Ishikawa (cell line): Measurements from ENCODE around the gene CD79B.

Experiments used
- CEBPB ChIP-seq: IDR thresholded peaks from 2 replicates; pipeline ENCODE4 v1.6.1; 2012
- CREB1 ChIP-seq: IDR thresholded peaks from 2 replicates; pipeline ENCODE4 v1.6.1; 2012; ENCODE audit warnings: low read depth
- EGR1 ChIP-seq: IDR thresholded peaks from 2 replicates; pipeline ENCODE4 v1.6.1; 2012
- EP300 ChIP-seq: IDR thresholded peaks from 2 replicates; pipeline ENCODE4 v1.6.1; 2012; ENCODE audit warnings: borderline replicate concordance
- FOXM1 ChIP-seq: IDR thresholded peaks from 2 replicates; pipeline ENCODE4 v1.6.1; 2012; ENCODE audit warnings: low read depth, borderline replicate concordance
- MAX ChIP-seq: IDR thresholded peaks from 2 replicates; pipeline ENCODE4 v1.6.1; 2012
- RAD21 ChIP-seq: IDR thresholded peaks from 2 replicates; pipeline ENCODE4 v1.6.1; 2012; ENCODE audit warnings: low read depth
- REST ChIP-seq: IDR thresholded peaks from 2 replicates; pipeline ENCODE4 v1.6.1; 2012; ENCODE audit warnings: low read depth, mild to moderate bottlenecking
- TAF1 ChIP-seq: IDR thresholded peaks from 2 replicates; pipeline ENCODE4 v1.6.1; 2012; ENCODE audit warnings: low read depth, mild to moderate bottlenecking
- TCF12 ChIP-seq: IDR thresholded peaks from 2 replicates; pipeline ENCODE4 v1.6.1; 2012; ENCODE audit warnings: low read depth
- TEAD4 ChIP-seq: IDR thresholded peaks from 2 replicates; pipeline ENCODE4 v1.6.1; 2012
- USF1 ChIP-seq: IDR thresholded peaks from 2 replicates; pipeline ENCODE4 v1.6.1; 2012
- YY1 ChIP-seq: IDR thresholded peaks from 2 replicates; pipeline ENCODE4 v1.6.1; 2012; ENCODE audit warnings: low read depth
- ZBTB7A ChIP-seq: IDR thresholded peaks from 2 replicates; pipeline ENCODE4 v1.6.1; 2012; ENCODE audit warnings: low read depth

GRCh38 chr17:63972796-63973195 is 40.7 kb upstream of the CD79B start, which contains the start of gene SCN4A:
- TF ChIP-seq YY1: no peak
- TF ChIP-seq REST: no peak
- no peak for TF ChIP-seq FOXM1
- TF ChIP-seq CEBPB: no peak
- no peak for TF ChIP-seq MAX
- TF ChIP-seq EP300: no peak
- no peak for TF ChIP-seq TAF1
- TF ChIP-seq USF1: no peak
- TF ChIP-seq TCF12: no peak
- no peak for TF ChIP-seq EGR1
- TF ChIP-seq RAD21: no peak
- no peak for TF ChIP-seq CREB1
- no peak for TF ChIP-seq ZBTB7A
- TF ChIP-seq TEAD4: no peak
